ENCODE results near the gene CTAG2. TPM values are rescaled to one million over a fixed set of nuclear protein-coding genes. Genes with fewer than 3 reads are reported as not detected.
"Not testable (repeated sequence)": the region's sequence is repeated elsewhere in the genome, so short reads cannot be mapped to it uniquely, and the experiment has no call there.

Gene CTAG2
- polyA plus RNA-seq, 1 donor (not counting 4 experiments of a cell fraction or from before 2014, with no cell fraction given): not detected

DNA sequence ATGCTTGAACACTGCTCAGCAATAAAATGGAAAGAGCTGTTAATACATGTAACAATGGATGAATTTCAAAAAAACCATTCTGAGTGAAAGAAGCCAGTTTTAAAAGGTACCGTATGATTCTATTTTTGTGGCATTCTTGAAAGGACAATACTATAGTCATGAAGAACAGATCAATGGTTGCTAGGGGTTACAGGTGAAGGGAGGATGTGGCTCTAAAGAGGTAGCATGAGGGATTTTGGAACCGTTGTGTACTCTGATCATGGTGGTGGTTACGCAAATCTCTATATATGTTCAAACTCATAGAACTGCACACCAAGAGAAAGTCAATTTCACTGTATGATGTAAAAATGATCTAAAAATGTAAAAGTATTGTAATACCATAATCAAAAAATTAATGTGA, 40.0 kb upstream of the CTAG2 start:
- H3K27ac ChIP-seq (ENCODE audit: control insufficient read depth, insufficient read depth, low read length): no peak overlapping the region
- no peaks in the 10 kb centered on the region for H3K36me3 ChIP-seq (ENCODE audit: control insufficient read depth in 2 of 2, extremely low read depth in 1 of 2, insufficient read depth in 2 of 2, low read length in 2 of 2)
- no peaks in the 10 kb centered on the region for H3K9me1 ChIP-seq (ENCODE audit: control insufficient read depth, extremely low read depth, insufficient read depth, low read length)
- dilution Hi-C loops (cut with MboI; ENCODE audit: extremely low pct_ligation_motif_present, low sequenced_read_pairs): no loop called here
- H3K9me3 ChIP-seq (ENCODE audit: control insufficient read depth, low read depth, low read length): no peaks in the 10 kb centered on the region
- no peak overlapping the region for H3K4me3 ChIP-seq (ENCODE audit: control insufficient read depth in 2 of 3, extremely low read depth in 1 of 3, insufficient read depth in 2 of 3, low read depth in 1 of 3, low read length in 3 of 3)
- H2AFZ ChIP-seq (ENCODE audit: control insufficient read depth, low read length): no peak overlapping the region
- no peaks in the 10 kb centered on the region for H4K20me1 ChIP-seq (ENCODE audit: control insufficient read depth, extremely low read depth, insufficient read depth, low read length)
- no peak for DNase-seq (ENCODE audit: low read depth, low spot score)
- no peaks in the 10 kb centered on the region for H3K4me1 ChIP-seq (ENCODE audit: control insufficient read depth, extremely low read depth, insufficient read depth, low read length)
- TF ChIP-seq CTCF (optimal IDR thresholded peaks at IDR 0.05 in 1 of 3, IDR thresholded peaks at IDR 0.05 in 1 of 3, conservative IDR thresholded peaks at IDR 0.05 in 1 of 3; ENCODE audit: extremely low read depth in 1 of 3, insufficient read depth in 2 of 3, low read length in 3 of 3) (no peak), EZH2 (IDR thresholded peaks at IDR 0.05; ENCODE audit: low read length) (no peak)
- no peaks in the 10 kb centered on the region for H3K27me3 ChIP-seq (ENCODE audit: control insufficient read depth, extremely low read depth, insufficient read depth, low read length)
- FAIRE-seq: no peak
- H3K4me2 ChIP-seq (ENCODE audit: control insufficient read depth, extremely low read depth, insufficient read depth, low read depth, low read length): no peak overlapping the region
- no peaks in the 10 kb centered on the region for H3K79me2 ChIP-seq (ENCODE audit: control insufficient read depth, insufficient read depth, low read length)
- no peak overlapping the region for H3K9ac ChIP-seq (ENCODE audit: control insufficient read depth, extremely low read depth, insufficient read depth, low read length)

- DNase-seq (ENCODE audit: low read depth, low spot score); H3K9me3 ChIP-seq (ENCODE audit: control insufficient read depth, low read depth, low read length); H3K9ac ChIP-seq (ENCODE audit: control insufficient read depth, extremely low read depth, insufficient read depth, low read length); H3K9me1 ChIP-seq (ENCODE audit: control insufficient read depth, extremely low read depth, insufficient read depth, low read length); H3K79me2 ChIP-seq (ENCODE audit: control insufficient read depth, insufficient read depth, low read length); H2AFZ ChIP-seq (ENCODE audit: control insufficient read depth, low read length); FAIRE-seq; H3K4me3 ChIP-seq (ENCODE audit: control insufficient read depth in 2 of 3, extremely low read depth in 1 of 3, insufficient read depth in 2 of 3, low read depth in 1 of 3, low read length in 3 of 3); H3K4me2 ChIP-seq (ENCODE audit: control insufficient read depth, extremely low read depth, insufficient read depth, low read depth, low read length); dilution Hi-C loops (cut with MboI; ENCODE audit: extremely low pct_ligation_motif_present, low sequenced_read_pairs); H3K27ac ChIP-seq (ENCODE audit: control insufficient read depth, insufficient read depth, low read length); H3K4me1 ChIP-seq (ENCODE audit: control insufficient read depth, extremely low read depth, insufficient read depth, low read length); H3K27me3 ChIP-seq (ENCODE audit: control insufficient read depth, extremely low read depth, insufficient read depth, low read length); H4K20me1 ChIP-seq (ENCODE audit: control insufficient read depth, extremely low read depth, insufficient read depth, low read length); H3K36me3 ChIP-seq (ENCODE audit: control insufficient read depth in 2 of 2, extremely low read depth in 1 of 2, insufficient read depth in 2 of 2, low read length in 2 of 2): not testable (repeated sequence)
Observed at GRCh38 chrX:154690438-154690837, 37.1 kb upstream of the CTAG2 start.

- H3K9ac ChIP-seq (ENCODE audit: control insufficient read depth, extremely low read depth, insufficient read depth, low read length); dilution Hi-C loops (cut with MboI; ENCODE audit: extremely low pct_ligation_motif_present, low sequenced_read_pairs); FAIRE-seq; H3K27ac ChIP-seq (ENCODE audit: control insufficient read depth, insufficient read depth, low read length); H3K4me1 ChIP-seq (ENCODE audit: control insufficient read depth, extremely low read depth, insufficient read depth, low read length); H4K20me1 ChIP-seq (ENCODE audit: control insufficient read depth, extremely low read depth, insufficient read depth, low read length); H3K36me3 ChIP-seq (ENCODE audit: control insufficient read depth in 2 of 2, extremely low read depth in 1 of 2, insufficient read depth in 2 of 2, low read length in 2 of 2); DNase-seq (ENCODE audit: low read depth, low spot score); H3K4me2 ChIP-seq (ENCODE audit: control insufficient read depth, extremely low read depth, insufficient read depth, low read depth, low read length); H3K9me1 ChIP-seq (ENCODE audit: control insufficient read depth, extremely low read depth, insufficient read depth, low read length); H3K9me3 ChIP-seq (ENCODE audit: control insufficient read depth, low read depth, low read length); H3K4me3 ChIP-seq (ENCODE audit: control insufficient read depth in 2 of 3, extremely low read depth in 1 of 3, insufficient read depth in 2 of 3, low read depth in 1 of 3, low read length in 3 of 3); H2AFZ ChIP-seq (ENCODE audit: control insufficient read depth, low read length); H3K27me3 ChIP-seq (ENCODE audit: control insufficient read depth, extremely low read depth, insufficient read depth, low read length); H3K79me2 ChIP-seq (ENCODE audit: control insufficient read depth, insufficient read depth, low read length): not testable (repeated sequence)
Observed at GRCh38 chrX:154672084-154672483, 18.7 kb upstream of the CTAG2 start.

DNA sequence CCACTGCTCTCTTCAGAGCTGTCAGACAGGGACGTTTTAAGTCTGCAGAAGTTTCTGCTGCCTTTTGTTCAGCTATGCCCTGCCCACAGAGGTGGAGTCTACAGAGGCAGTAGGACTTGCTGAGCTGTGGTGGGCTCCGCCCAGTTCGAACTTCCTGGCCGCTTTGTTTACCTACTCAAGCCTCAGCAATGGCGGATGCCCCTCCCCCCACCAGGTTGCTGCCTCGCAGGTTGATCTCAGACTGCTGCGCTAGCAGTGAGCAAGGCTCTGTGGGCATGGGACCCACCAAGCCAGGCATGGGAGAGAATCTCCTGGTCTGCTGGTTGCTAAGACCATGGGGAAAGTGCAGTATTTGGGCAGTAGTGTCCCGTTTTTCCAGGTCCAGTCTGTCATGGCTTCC, 17.5 kb upstream of the CTAG2 start:
- H3K9me3 ChIP-seq (ENCODE audit: control insufficient read depth, low read depth, low read length); H3K9ac ChIP-seq (ENCODE audit: control insufficient read depth, extremely low read depth, insufficient read depth, low read length); H3K9me1 ChIP-seq (ENCODE audit: control insufficient read depth, extremely low read depth, insufficient read depth, low read length); DNase-seq (ENCODE audit: low read depth, low spot score); H4K20me1 ChIP-seq (ENCODE audit: control insufficient read depth, extremely low read depth, insufficient read depth, low read length); H2AFZ ChIP-seq (ENCODE audit: control insufficient read depth, low read length); FAIRE-seq; H3K27me3 ChIP-seq (ENCODE audit: control insufficient read depth, extremely low read depth, insufficient read depth, low read length); H3K79me2 ChIP-seq (ENCODE audit: control insufficient read depth, insufficient read depth, low read length); H3K4me1 ChIP-seq (ENCODE audit: control insufficient read depth, extremely low read depth, insufficient read depth, low read length); H3K27ac ChIP-seq (ENCODE audit: control insufficient read depth, insufficient read depth, low read length); H3K36me3 ChIP-seq (ENCODE audit: control insufficient read depth in 2 of 2, extremely low read depth in 1 of 2, insufficient read depth in 2 of 2, low read length in 2 of 2); H3K4me2 ChIP-seq (ENCODE audit: control insufficient read depth, extremely low read depth, insufficient read depth, low read depth, low read length); H3K4me3 ChIP-seq (ENCODE audit: control insufficient read depth in 2 of 3, extremely low read depth in 1 of 3, insufficient read depth in 2 of 3, low read depth in 1 of 3, low read length in 3 of 3); dilution Hi-C loops (cut with MboI; ENCODE audit: extremely low pct_ligation_motif_present, low sequenced_read_pairs): not testable (repeated sequence)

Data from keratinocyte (primary cell).